Endothelial cell of umbilical vein (primary cell): Measurements from ENCODE around the gene TFAP2D. TPM values are rescaled to one million over a fixed set of nuclear protein-coding genes. Genes with fewer than 3 reads are reported as not detected.

Experiments used
- BruUV-seq: library from RNA; stranded (reverse); fragments of 400-500 nt; replicated peaks from 2 replicates; lab custom pipeline; 2021; lab: Mats Ljungman, UMichigan
- CTCF ChIA-PET: fragments of 300-600, 350-600 bp; sonication (Branson Sonifier 250); formaldehyde crosslinking; loops from one replicate; lab custom pipeline; 2021; ENCODE audit warnings: antibody characterized with exemption, inconsistent platforms; lab: Charles Lee
- POLR2A ChIA-PET: fragments of 300-600, 350-600 bp; sonication (Branson Sonifier 250); formaldehyde crosslinking; loops from one replicate; lab custom pipeline; 2021; ENCODE audit warnings: antibody characterized with exemption, inconsistent platforms; lab: Charles Lee
- DNase-seq: peaks from one replicate; pipeline ENCODE4 v3.0.0-alpha.2; 2011; ENCODE audit warnings: low read depth, low spot score
- FAIRE-seq: peaks from 2 replicates; lab custom pipeline; 2011; peaks lifted over from hg19 to GRCh38; lab: Jason Lieb, UNC
- H2AFZ ChIP-seq: 2 replicates; pipeline ENCODE4 v1.6.0; 2012; ENCODE audit warnings: low read depth, low read length, control low read depth, inconsistent platforms
- H3K27ac ChIP-seq: 2 replicates; pipeline ENCODE4 v1.5.1; 2011; ENCODE audit warnings: low read depth, mild to moderate bottlenecking, control low read depth, low read length, moderate library complexity; ENCODE audit not compliant: insufficient read depth
- H3K27me3 ChIP-seq, 2 experiments: 2 replicates each; pipeline versions ENCODE4 v1.6.0 to v1.6.1; 2011; ENCODE audit warnings: low read length in 2 of 2, mixed read lengths in 1 of 2; ENCODE audit not compliant: control insufficient read depth in 2 of 2, insufficient read depth in 2 of 2
- H3K36me3 ChIP-seq, 2 experiments: 2 replicates in 1 of 2; 3 replicates in 1 of 2; pipeline ENCODE4 v1.5.1; 2011; ENCODE audit warnings: low read length in 2 of 2, mild to moderate bottlenecking in 1 of 2, moderate library complexity in 1 of 2; ENCODE audit not compliant: control insufficient read depth in 2 of 2, insufficient read depth in 2 of 2; ENCODE audit errors: extremely low read depth in 1 of 2
- H3K4me1 ChIP-seq: 3 replicates; pipeline ENCODE4 v1.5.1; 2011; ENCODE audit warnings: mild to moderate bottlenecking, low read length; ENCODE audit not compliant: control insufficient read depth, insufficient read depth; ENCODE audit errors: extremely low read depth
- H3K4me2 ChIP-seq: 2 replicates; pipeline ENCODE4 v1.6.1; 2011; ENCODE audit warnings: low read length, control low read depth, mixed read lengths; ENCODE audit not compliant: insufficient read depth
- H3K4me3 ChIP-seq, 3 experiments: fragments of 200-600 bp in 1 of 3; sonication (generic), shearing (Covaris generic) in 1 of 3; replicated peaks in 1 of 3; 2 replicates each; pipeline ENCODE4 v1.5.1; 2011 to 2016; ENCODE audit warnings: control low read depth in 3 of 3, low read length in 3 of 3, mild to moderate bottlenecking in 2 of 3, inconsistent platforms in 1 of 3, low read depth in 1 of 3, moderate library complexity in 1 of 3; ENCODE audit not compliant: insufficient read depth in 1 of 3
- H3K79me2 ChIP-seq: 2 replicates; pipeline ENCODE4 v1.6.0; 2012; ENCODE audit warnings: low read length, inconsistent platforms; ENCODE audit not compliant: control insufficient read depth, insufficient read depth
- H3K9ac ChIP-seq: replicated peaks from 2 replicates; pipeline ENCODE3; 2011; ENCODE audit warnings: low read length, control low read depth; ENCODE audit not compliant: insufficient read depth; ENCODE audit errors: extremely low read depth
- H3K9me1 ChIP-seq: replicated peaks from 3 replicates; pipeline ENCODE4 v1.6.0; 2011; ENCODE audit warnings: mild to moderate bottlenecking, low read length; ENCODE audit not compliant: control insufficient read depth, insufficient read depth; ENCODE audit errors: extremely low read depth
- H3K9me3 ChIP-seq: replicated peaks from 2 replicates; pipeline ENCODE4 v1.5.1; 2012; ENCODE audit warnings: low read length, inconsistent platforms; ENCODE audit not compliant: control insufficient read depth, insufficient read depth
- H4K20me1 ChIP-seq: replicated peaks from 2 replicates; pipeline ENCODE3; 2011; ENCODE audit warnings: mild to moderate bottlenecking, low read length; ENCODE audit not compliant: control insufficient read depth, insufficient read depth; ENCODE audit errors: extremely low read depth
- CTCF ChIP-seq, 2 donors: IDR thresholded peaks; 1 replicate in 1 of 2; 2 replicates in 1 of 2; pipeline ENCODE4 v1.5.1; 2011; ENCODE audit warnings: low read length in 2 of 2, mild to moderate bottlenecking in 2 of 2, moderate library complexity in 2 of 2, control low read depth in 1 of 2, inconsistent platforms in 1 of 2, low read depth in 1 of 2; ENCODE audit not compliant: insufficient read depth in 1 of 2; ENCODE audit errors: extremely low read depth in 1 of 2
- EZH2 ChIP-seq: IDR thresholded peaks from 2 replicates; pipeline ENCODE4 v1.6.1; 2012; ENCODE audit warnings: borderline replicate concordance, low read depth, mild to moderate bottlenecking, moderate library complexity, low read length, inconsistent platforms; ENCODE audit not compliant: severe bottlenecking
- FOS ChIP-seq: IDR thresholded peaks from 2 replicates; pipeline ENCODE4 v1.6.1; 2011; ENCODE audit warnings: mild to moderate bottlenecking, low read length, moderate library complexity, borderline replicate concordance; ENCODE audit not compliant: insufficient read depth
- GATA2 ChIP-seq: IDR thresholded peaks from 2 replicates; pipeline ENCODE4 v1.7.0; 2011; ENCODE audit warnings: low read depth, mild to moderate bottlenecking, moderate library complexity, mixed read lengths, low read length; ENCODE audit not compliant: insufficient read length, insufficient read depth
- JUN ChIP-seq: IDR thresholded peaks from 2 replicates; pipeline ENCODE4 v1.6.1; 2011; ENCODE audit warnings: borderline replicate concordance, low read depth; ENCODE audit not compliant: insufficient read length, insufficient read depth
- MAX ChIP-seq: IDR thresholded peaks from 2 replicates; pipeline ENCODE4 v1.6.1; 2011; ENCODE audit not compliant: insufficient read depth, insufficient read length
- MYC ChIP-seq: IDR thresholded peaks from one replicate; pipeline ENCODE4 v1.6.1; 2011; ENCODE audit warnings: mild to moderate bottlenecking, low read depth, low read length
- POLR2A ChIP-seq: IDR thresholded peaks from 2 replicates; pipeline ENCODE4 v1.6.1; 2012; ENCODE audit warnings: low read depth, mild to moderate bottlenecking, control low read depth, low read length
- POLR2AphosphoS5 ChIP-seq: IDR thresholded peaks from 2 replicates; pipeline ENCODE4 v1.6.1; 2012; ENCODE audit warnings: low read depth, mild to moderate bottlenecking, control low read depth, low read length, moderate library complexity; ENCODE audit not compliant: insufficient read depth
- dilution Hi-C: fragments of 300-500 bp; cut with MboI; formaldehyde crosslinking; loops from one replicate; pipeline ENCODE4 v1.15.0; 2019; ENCODE audit warnings: low sequenced_read_pairs; ENCODE audit not compliant: extremely low pct_ligation_motif_present
- intact Hi-C: fragments of 100-400 bp; cut with micrococcal nuclease; formaldehyde crosslinking; loops from one replicate; pipeline ENCODE4 v1.10.0; 2022
- polyA plus RNA-seq, 4 experiments: library from polyadenylated mRNA; depleted of rRNA in 3 of 4; stranded (reverse) in 3 of 4; unstranded in 1 of 4; fragments of >200 nt; gene quantifications; 2 replicates each; pipeline versions ENCODE4 v1.2.1 to v1.2.3, GENCODE V29; 2011 to 2012; ENCODE audit warnings: missing spikeins in 1 of 4
- total RNA-seq: library from RNA; stranded (reverse); gene quantifications from 2 replicates; pipeline ENCODE4 v1.2.3, GENCODE V29; 2021

Gene TFAP2D
- total and polyA plus RNA-seq, 2 donors (not counting 3 experiments of a cell fraction or from before 2014, with no cell fraction given) = not detected

GRCh38 chr6:50785921-50786320, 72.6 kb downstream of the TFAP2D start:
- POLR2A ChIA-PET = no interaction called here
- FAIRE-seq = no peak

More at GRCh38 chr6:50785921-50786320, 72.6 kb downstream of the TFAP2D start:
- Histone ChIP-seq H4K20me1 (no peaks in the 10 kb centered on the region), H3K36me3 (no peaks in the 10 kb centered on the region), H3K9me3 (no peaks in the 10 kb centered on the region), H3K4me2 (no peak overlapping the region), H3K4me3 (no peak overlapping the region), H3K27ac (no peak overlapping the region), H3K27me3 (no peaks in the 10 kb centered on the region), H3K9ac (no peak overlapping the region), H3K79me2 (no peaks in the 10 kb centered on the region), H3K9me1 (no peaks in the 10 kb centered on the region), H2AFZ (no peak overlapping the region), H3K4me1 (no peaks in the 10 kb centered on the region)
- dilution Hi-C loops (no loop called here), intact Hi-C loops (loop anchor here (5.0 kb wide), 1 partner anchor 644 kb away; no protein-coding TSS in a partner anchor)
- no peak for TF ChIP-seq POLR2AphosphoS5
- no peak for TF ChIP-seq CTCF (IDR thresholded peaks at IDR 0.05; ENCODE audit: extremely low read depth in 1 of 2, insufficient read depth in 1 of 2, low read depth in 1 of 2, low read length in 2 of 2)
- TF ChIP-seq GATA2 = no peak
- no peak for TF ChIP-seq POLR2A
- TF ChIP-seq FOS = no peak
- no peak for TF ChIP-seq JUN
- TF ChIP-seq EZH2 = no peak
- no peak for TF ChIP-seq MYC
- no peak for TF ChIP-seq MAX
- CTCF ChIA-PET = no interaction called here
- no TSS peak for BruUV-seq
- DNase-seq = no peak
